ENCODE results near the gene ZDHHC11.

Gene ZDHHC11

DNA sequence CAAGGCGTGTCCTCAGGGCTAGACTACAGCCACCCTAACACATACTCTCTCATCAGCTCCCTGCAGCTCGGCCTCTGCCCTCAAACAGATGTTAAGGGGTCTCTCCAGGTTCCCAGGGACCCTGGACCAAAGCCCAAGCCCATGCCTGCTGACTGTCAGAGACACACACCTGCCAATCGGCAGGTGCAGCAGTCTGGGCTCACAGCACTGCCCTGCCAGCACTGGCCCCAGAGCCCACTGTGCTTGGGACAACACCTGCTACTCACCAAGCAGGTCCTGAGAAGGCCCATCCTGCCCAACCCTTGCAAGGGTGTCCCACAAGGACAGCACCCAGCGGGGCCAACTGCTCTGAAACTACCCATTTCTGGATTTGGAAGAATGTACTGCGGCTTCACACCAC, 20.2 kb upstream of the ZDHHC11 start:
- intact Hi-C loops (cut with micrococcal nuclease): no loop called here

DNA sequence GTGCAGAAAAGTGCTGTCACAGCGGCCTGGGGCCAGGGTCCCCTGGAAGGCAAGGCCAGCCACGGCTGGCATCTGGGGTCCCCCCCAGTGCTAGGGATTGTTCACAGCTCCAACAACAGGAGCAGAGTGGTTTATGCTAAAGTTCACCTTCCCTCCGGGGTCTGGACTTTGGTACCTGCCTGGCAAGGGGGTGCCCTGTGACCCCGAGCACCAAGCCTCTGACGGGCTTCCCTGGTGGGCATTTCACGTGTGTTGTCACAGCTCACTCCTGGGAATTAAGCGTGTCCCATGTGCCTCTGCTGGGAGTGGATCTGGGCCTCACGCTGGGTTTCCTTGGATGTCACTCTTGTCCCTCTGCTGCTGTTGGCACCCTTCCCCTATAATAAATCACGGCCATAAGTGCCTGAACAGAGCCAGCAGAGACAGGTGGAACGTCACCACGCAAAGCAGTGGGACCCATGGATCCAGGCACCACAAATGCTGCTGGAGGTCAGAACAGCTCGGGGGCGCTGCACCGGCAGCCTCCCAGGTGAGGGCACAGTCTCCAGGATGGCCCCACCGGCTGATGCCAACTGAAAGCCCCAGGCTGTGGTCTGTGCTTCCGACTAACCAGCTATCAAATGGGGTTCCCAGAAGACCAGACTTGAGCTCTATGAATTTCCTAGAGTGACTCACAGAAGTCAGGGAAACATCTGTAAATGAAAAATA, 17.8 kb upstream of the ZDHHC11 start:
- no peaks in the 10 kb centered on the region for H3K9me3 Mint-ChIP-seq
- H3K27ac Mint-ChIP-seq: no peak overlapping the region
- peaks cover 7% of the 10 kb centered on the region for H3K4me1 Mint-ChIP-seq (ENCODE audit: low read depth)
- no peaks in the 10 kb centered on the region for H3K27me3 Mint-ChIP-seq
- H3K4me3 Mint-ChIP-seq: no peak overlapping the region
- intact Hi-C loops (cut with micrococcal nuclease): no loop called here
- H3K36me3 Mint-ChIP-seq (ENCODE audit: low read depth): peaks cover 100% of the 10 kb centered on the region

More for the DNA sequence above, 20.2 kb upstream of the ZDHHC11 start:
- no peak overlapping the region for H3K4me3 Mint-ChIP-seq
- no peaks in the 10 kb centered on the region for H3K27me3 Mint-ChIP-seq
- peaks cover 100% of the 10 kb centered on the region for H3K36me3 Mint-ChIP-seq (ENCODE audit: low read depth)
- peaks cover 11% of the 10 kb centered on the region for H3K4me1 Mint-ChIP-seq (ENCODE audit: low read depth)
- H3K27ac Mint-ChIP-seq: no peak overlapping the region
- no peaks in the 10 kb centered on the region for H3K9me3 Mint-ChIP-seq

DNA sequence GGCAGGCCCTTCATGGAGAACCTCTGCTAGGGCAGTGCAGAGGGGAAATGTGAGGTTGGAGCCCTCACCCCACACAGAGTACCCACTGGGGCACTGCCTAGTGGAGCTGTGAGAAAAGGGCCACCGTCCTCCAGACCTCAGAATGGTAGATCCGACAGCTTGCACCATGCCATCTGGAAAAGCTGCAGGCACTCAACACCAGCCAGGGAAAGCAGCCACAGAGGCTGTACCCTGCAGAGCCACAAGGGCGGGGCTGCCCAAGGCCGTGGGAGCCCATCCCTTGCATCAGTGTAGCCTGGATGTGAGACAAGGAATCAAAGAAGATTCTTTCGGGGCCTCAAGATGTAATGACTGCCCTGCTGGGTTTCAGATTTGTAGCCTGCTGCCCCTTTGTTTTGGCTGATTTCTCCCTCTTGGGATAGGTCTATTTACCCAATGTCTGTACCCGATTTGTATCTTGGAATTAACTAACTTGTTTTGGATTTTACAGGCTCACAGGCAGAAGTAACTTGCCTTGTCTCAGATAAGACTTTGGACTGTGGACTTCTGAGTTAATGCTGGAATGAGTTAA, 16.6 kb upstream of the ZDHHC11 start:
- H3K27ac Mint-ChIP-seq: no peak overlapping the region
- H3K36me3 Mint-ChIP-seq (ENCODE audit: low read depth): peaks cover 100% of the 10 kb centered on the region
- H3K27me3 Mint-ChIP-seq: no peaks in the 10 kb centered on the region
- no peak overlapping the region for H3K4me3 Mint-ChIP-seq
- intact Hi-C loops (cut with micrococcal nuclease): no loop called here
- H3K9me3 Mint-ChIP-seq: no peaks in the 10 kb centered on the region
- H3K4me1 Mint-ChIP-seq (ENCODE audit: low read depth): no peaks in the 10 kb centered on the region

DNA sequence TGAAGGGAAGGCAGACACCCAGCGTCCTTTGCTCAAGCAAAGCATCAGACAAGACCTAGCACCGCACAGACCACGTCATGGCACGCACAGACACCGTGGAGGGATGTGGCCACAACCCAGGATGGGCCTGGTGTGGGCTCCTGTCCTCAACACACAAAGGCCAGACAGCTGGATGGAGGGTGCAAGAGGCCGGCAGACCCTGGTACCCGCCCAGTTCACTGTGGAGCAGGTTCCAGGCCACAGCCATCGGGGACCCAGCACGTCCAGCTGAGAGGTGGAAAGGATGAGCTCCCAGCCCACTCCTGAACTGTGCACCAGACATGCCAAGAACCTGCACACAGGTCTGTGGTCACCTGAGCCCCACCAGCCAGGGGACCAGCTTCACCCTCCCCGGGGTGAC, 15.0 kb upstream of the ZDHHC11 start:
- Mint-ChIP-seq H3K4me1 (ENCODE audit: low read depth) (no peaks in the 10 kb centered on the region), H3K27me3 (no peaks in the 10 kb centered on the region), H3K9me3 (no peaks in the 10 kb centered on the region), H3K36me3 (ENCODE audit: low read depth) (peaks cover 95% of the 10 kb centered on the region), H3K27ac (no peak overlapping the region), H3K4me3 (no peak overlapping the region)
- intact Hi-C loops (cut with micrococcal nuclease): no loop called here

DNA sequence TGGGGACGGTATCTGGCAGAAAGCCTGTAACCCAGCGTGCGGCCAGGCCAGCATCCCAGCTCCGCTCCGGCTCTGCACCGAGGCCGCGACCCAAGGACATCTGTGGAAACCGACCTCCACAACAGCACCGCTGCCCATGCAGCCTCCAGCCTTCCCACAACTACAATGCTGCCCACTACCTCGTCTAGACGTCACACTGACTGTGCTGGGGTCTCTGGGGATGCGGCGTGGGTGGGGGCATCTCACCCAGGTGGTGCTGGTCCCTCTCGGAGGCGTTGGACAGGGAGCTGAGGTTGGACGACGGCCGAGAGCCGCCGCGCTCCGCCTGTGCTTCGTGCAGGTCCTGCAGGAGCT, 14.4 kb upstream of the ZDHHC11 start:
- intact Hi-C loops (cut with micrococcal nuclease): no loop called here
- Mint-ChIP-seq H3K27ac (no peak overlapping the region), H3K4me1 (ENCODE audit: low read depth) (no peaks in the 10 kb centered on the region), H3K9me3 (no peaks in the 10 kb centered on the region), H3K4me3 (no peak overlapping the region), H3K36me3 (ENCODE audit: low read depth) (peaks cover 93% of the 10 kb centered on the region), H3K27me3 (no peaks in the 10 kb centered on the region)

DNA sequence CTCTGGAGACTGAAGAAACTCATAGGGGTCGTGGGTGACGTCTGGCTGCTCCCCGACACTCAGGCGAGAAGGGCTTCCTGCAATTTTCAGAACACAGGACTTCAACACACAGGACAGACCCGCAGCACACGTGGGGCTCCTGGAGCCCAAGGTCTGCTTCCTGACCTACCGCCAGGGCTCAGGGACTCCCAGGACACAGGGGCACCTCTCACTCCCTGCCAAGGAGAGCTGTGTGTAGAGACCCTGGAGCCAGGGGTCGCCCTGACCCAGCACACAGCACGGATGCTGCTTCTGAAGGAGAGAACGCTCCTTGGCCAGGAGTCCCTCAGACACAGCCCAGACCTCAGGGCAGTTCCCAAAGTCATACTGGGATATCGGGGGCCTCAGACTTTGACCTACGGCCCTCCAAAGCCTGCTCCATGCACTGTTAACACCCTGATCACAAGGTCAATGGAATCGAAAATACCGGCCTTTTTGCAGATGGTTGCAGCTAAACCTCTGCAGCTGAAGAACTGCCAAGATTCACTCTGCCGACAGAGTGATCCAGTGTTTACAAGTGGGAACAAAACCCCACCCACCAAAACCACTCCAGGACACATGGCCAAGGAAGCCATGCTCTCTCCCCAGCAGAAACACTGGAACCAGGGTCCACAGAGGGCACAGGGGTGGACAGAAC, 13.8 kb upstream of the ZDHHC11 start:
- Mint-ChIP-seq H3K9me3 (no peaks in the 10 kb centered on the region), H3K27me3 (no peaks in the 10 kb centered on the region), H3K4me3 (no peak overlapping the region), H3K36me3 (ENCODE audit: low read depth) (peaks cover 87% of the 10 kb centered on the region), H3K27ac (no peak overlapping the region), H3K4me1 (ENCODE audit: low read depth) (no peaks in the 10 kb centered on the region)
- intact Hi-C loops (cut with micrococcal nuclease): no loop called here

DNA sequence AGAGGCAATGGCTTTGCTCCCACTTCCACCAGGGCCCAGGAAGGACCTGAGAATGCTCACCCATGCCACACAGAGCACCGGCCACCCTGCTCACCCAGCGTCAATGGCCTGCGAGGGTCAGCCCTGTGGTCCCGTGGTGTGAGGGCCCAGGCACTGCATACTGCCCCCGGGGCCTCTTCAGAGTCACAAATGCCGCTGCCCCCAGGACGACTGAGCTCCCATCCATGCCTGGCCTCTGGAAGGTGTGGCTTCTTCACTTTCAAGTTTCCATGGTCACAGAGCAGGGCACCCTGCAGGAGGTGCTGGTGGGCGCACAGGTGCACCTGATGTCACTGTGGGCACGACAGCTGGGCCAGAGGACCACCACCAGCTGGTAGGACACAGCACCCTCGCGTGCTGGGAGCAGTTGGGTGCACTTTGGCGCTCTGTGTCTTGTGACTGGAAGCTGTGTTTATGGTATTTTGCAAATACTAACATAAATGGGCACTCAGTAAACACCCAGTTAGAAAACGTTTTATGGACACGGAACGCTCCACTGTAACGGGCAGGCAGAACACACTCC, 12.5 kb upstream of the ZDHHC11 start:
- Mint-ChIP-seq H3K36me3 (ENCODE audit: low read depth) (peaks cover 81% of the 10 kb centered on the region), H3K27ac (no peak overlapping the region), H3K9me3 (no peaks in the 10 kb centered on the region), H3K4me1 (ENCODE audit: low read depth) (no peaks in the 10 kb centered on the region), H3K27me3 (no peaks in the 10 kb centered on the region), H3K4me3 (no peak overlapping the region)
- intact Hi-C loops (cut with micrococcal nuclease): no loop called here

DNA sequence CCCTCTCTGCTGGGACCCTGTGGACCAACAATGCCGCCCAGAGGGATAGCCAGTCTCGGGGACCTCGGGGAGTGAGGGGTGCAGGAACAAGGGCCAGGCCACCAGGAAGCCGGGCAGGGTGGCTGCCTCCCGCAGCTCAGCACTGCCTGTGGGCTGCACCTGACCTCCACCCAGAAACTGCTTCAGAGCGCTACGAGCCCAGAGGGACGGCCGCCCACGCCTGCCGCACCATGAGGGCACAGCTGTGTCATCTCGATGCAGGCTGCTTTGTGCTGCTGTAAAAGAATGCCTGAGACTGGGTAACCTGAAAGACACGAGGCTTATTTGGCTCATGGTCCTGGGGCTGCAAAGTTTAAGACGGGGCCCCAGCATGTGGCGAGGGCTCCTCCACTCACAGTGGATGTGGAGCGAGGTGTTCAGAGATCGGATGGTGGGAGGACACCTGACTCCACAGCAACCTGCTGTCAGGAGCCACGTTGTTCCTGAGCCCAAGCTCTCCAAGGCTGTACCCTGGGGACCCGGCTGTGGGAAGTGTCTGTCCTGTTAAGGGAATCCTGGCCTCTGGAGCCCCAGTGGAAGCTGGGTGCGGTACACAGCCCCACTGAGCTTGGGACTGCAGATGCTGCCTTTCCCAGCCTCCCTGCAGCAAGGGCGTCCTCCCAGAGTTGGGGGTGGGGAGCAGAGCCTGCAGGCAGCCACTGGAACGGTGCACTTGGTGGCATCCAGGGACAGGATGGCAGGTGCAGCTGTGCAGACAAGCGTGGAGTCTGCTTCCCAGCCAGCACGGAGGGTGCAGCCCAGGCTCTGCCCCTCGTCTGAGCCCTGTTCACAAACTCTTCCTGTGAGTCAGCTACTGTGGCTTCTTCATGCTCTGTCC, 11.8 kb upstream of the ZDHHC11 start:
- H3K36me3 Mint-ChIP-seq (ENCODE audit: low read depth): peaks cover 74% of the 10 kb centered on the region
- no peak overlapping the region for H3K4me3 Mint-ChIP-seq
- no peak overlapping the region for H3K27ac Mint-ChIP-seq
- H3K4me1 Mint-ChIP-seq (ENCODE audit: low read depth): no peaks in the 10 kb centered on the region
- H3K27me3 Mint-ChIP-seq: no peaks in the 10 kb centered on the region
- intact Hi-C loops (cut with micrococcal nuclease): no loop called here
- H3K9me3 Mint-ChIP-seq: no peaks in the 10 kb centered on the region

DNA sequence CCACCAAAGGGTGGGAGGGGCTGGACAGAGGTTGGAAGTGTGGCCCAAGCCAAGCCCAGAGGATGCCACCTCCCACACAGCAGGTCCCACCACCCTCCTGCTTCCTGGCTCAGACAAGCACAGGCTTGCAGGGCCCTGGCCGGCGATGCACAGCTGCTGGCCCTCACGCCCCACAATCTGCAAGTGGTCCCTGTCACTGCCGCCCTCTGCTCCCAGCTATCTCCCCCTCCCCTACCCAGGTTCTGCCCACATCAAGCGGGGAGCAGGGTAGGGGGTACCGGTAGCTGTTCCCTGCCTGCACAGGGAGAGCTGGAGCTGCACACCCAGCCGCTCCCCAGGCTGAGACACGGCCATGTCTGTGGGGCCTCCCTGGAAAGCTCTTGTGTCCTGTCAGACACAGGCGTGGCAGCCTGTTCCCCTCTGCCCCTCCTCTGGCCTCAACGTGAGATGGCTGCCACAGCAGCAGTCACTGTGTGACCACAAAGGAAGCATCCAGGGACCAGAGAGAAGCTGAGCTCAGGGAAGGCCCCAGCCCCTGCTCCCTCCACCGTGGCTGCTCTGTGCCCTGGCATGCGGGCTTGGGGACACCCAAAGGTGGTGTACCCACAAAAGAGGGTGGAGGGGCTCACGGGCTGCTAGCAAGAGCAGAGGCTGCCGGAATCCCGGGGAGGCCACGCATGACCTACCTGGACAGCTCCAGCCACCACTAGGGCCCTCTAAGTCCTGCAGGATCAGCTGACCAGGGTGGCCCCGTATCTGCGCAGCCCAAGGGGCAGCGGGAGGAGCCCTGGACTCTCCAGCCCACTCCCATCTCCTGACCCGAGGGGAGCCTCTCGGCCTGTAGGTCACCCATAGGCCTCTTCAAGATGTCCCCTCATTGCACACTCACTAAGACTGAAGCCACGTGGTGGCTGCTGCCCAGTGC, 10.9 kb upstream of the ZDHHC11 start:
- intact Hi-C loops (cut with micrococcal nuclease): no loop called here
- Mint-ChIP-seq H3K27me3 (no peaks in the 10 kb centered on the region), H3K27ac (no peak overlapping the region), H3K9me3 (no peaks in the 10 kb centered on the region), H3K4me1 (ENCODE audit: low read depth) (no peaks in the 10 kb centered on the region), H3K4me3 (no peak overlapping the region), H3K36me3 (ENCODE audit: low read depth) (peaks cover 65% of the 10 kb centered on the region)

DNA sequence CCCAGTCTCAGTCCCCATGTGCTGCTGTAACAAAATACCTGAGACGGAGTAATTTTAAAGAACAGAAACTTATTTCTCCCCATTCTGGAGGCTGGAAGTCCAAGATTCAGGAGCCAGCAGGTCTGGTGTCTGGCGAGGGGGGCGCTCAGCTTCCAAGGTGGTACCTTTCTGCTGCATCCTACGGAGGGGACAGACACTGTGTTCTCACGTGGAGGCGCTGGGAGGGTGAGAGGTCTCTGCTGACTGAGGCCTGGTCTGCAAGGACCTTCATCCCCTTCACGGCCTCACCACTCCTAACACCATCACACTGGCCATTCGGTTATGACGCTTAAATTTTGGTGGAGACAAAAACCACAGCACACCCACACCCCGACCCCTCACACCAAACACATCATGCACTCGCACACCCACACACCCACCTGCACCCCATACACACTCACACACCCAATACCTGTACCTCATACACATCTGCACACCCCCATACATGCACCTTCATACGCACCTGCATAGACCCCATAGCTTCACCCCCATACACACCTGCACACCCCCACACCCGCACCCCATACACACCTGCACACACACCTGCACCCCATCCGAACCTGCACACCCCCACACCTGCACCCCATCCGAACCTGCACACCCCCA, 9.8 kb upstream of the ZDHHC11 start:
- H3K4me1 Mint-ChIP-seq (ENCODE audit: low read depth): no peaks in the 10 kb centered on the region

DNA sequence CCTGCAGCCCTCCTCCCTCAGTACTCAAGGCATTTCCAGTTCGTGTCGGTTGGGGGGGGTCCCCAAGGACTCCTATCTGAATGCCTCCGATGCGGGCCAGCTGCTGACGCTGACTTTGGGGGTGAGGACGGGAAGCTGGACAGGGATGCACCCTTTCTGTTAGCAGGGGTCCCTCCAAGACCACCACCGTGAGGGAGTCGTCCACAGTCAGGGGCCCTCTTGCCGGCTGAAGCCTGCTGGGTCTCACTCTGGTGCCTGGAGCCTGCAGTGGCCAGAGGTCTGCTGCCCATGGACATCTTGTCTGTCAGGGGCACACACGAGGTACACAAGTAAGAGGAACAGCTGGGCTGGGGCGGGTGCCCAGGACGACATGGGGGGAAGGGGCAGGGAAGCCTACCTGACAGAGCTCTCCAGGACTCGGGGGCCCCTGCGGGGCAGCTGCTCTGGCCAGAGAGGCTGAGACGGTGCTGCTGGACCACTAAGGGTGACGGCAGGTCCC, 9.1 kb upstream of the ZDHHC11 start:
- no peaks in the 10 kb centered on the region for H3K27me3 Mint-ChIP-seq
- no peak overlapping the region for H3K27ac Mint-ChIP-seq
- no peaks in the 10 kb centered on the region for H3K4me1 Mint-ChIP-seq (ENCODE audit: low read depth)
- H3K4me3 Mint-ChIP-seq: no peak overlapping the region
- no peaks in the 10 kb centered on the region for H3K9me3 Mint-ChIP-seq
- intact Hi-C loops (cut with micrococcal nuclease): no loop called here
- H3K36me3 Mint-ChIP-seq (ENCODE audit: low read depth): peaks cover 46% of the 10 kb centered on the region

More for the DNA sequence above, 9.8 kb upstream of the ZDHHC11 start:
- intact Hi-C loops (cut with micrococcal nuclease): no loop called here
- peaks cover 54% of the 10 kb centered on the region for H3K36me3 Mint-ChIP-seq (ENCODE audit: low read depth)
- no peak overlapping the region for H3K27ac Mint-ChIP-seq
- H3K4me3 Mint-ChIP-seq: no peak overlapping the region
- no peaks in the 10 kb centered on the region for H3K27me3 Mint-ChIP-seq
- H3K9me3 Mint-ChIP-seq: no peaks in the 10 kb centered on the region

DNA sequence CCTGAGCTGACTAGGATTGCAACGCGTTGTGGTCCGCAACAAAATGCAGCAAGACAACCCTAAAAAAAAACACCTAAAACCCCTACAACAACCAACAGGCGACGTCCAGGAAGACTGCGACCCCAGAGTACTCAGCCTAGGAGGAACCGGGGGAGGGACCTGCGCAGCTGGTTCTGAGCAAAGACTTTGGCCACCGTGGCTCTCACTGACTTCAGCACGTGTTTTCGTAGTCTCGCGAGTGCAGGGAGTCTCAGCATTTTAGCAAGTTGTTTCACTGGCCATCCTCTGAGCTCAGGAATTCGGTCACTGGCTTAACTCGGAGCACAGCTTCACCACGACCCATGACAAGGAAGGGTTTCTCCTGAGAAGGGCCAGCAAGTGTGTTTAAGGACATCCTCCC, 8.6 kb upstream of the ZDHHC11 start:
- intact Hi-C loops (cut with micrococcal nuclease): no loop called here
- H3K4me1 Mint-ChIP-seq (ENCODE audit: low read depth): no peaks in the 10 kb centered on the region
- no peaks in the 10 kb centered on the region for H3K9me3 Mint-ChIP-seq
- no peak overlapping the region for H3K4me3 Mint-ChIP-seq
- H3K27me3 Mint-ChIP-seq: no peaks in the 10 kb centered on the region
- H3K27ac Mint-ChIP-seq: no peak overlapping the region
- peaks cover 42% of the 10 kb centered on the region for H3K36me3 Mint-ChIP-seq (ENCODE audit: low read depth)
